GM18951 (cell line): ENCODE results near the gene INHBC.

Experiments
- POLR2A ChIP-seq: IDR thresholded peaks from 4 replicates; pipeline ENCODE4 v1.6.1; 2011; ENCODE audit warnings: mild to moderate bottlenecking; ENCODE audit not compliant: insufficient read length, insufficient read depth; ENCODE audit errors: extremely low read depth
- in situ Hi-C: fragments of 300-500 bp; cut with MboI; formaldehyde crosslinking; loops from one replicate; pipeline ENCODE4 v1.12.0; 2022; ENCODE audit warnings: low sequenced_read_pairs, mixed read lengths, inconsistent platforms; ENCODE audit not compliant: unreplicated experiment

INHBC gene

GRCh38 chr12:57497223-57498131, 62.9 kb downstream of the INHBC start:
- no peak for TF ChIP-seq POLR2A
- in situ Hi-C loops: no loop called here

GRCh38 chr12:57498132-57498502, 63.5 kb downstream of the INHBC start:
- in situ Hi-C loops: no loop called here
- no peak for TF ChIP-seq POLR2A

- in situ Hi-C loops: no loop called here
- no peak for TF ChIP-seq POLR2A
Measured at GRCh38 chr12:57498571-57498970, 64.0 kb downstream of the INHBC start.

DNA sequence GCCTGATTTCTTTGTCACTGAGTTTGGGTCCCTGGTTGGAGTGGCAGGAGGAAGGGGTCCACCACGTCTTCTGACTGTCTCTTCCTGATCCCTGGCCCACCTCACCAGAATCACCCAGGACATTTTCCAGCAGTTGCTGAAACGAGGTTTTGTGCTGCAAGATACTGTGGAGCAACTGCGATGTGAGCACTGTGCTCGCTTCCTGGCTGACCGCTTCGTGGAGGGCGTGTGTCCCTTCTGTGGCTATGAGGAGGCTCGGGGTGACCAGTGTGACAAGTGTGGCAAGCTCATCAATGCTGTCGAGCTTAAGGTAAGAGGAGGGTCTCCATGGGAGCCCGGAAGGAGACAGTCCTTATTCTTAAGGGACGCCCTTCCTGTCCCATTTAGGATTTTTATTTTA, 65.6 kb downstream of the INHBC start:
- TF ChIP-seq POLR2A: no peak
- in situ Hi-C loops: no loop called here
